Colon (tissue), 2 donors: ENCODE data around the gene RIBC2.
"Not testable (repeated sequence)": the region's sequence is repeated elsewhere in the genome, so short reads cannot be mapped to it uniquely, and the experiment has no call there.

ENCODE experiments used
- FAIRE-seq: peaks from 2 replicates; lab custom pipeline; 2012; peaks lifted over from hg19 to GRCh38; lab: Jason Lieb, UNC
- donor health status: control.
- donor health status: control.

Gene RIBC2, protein sequence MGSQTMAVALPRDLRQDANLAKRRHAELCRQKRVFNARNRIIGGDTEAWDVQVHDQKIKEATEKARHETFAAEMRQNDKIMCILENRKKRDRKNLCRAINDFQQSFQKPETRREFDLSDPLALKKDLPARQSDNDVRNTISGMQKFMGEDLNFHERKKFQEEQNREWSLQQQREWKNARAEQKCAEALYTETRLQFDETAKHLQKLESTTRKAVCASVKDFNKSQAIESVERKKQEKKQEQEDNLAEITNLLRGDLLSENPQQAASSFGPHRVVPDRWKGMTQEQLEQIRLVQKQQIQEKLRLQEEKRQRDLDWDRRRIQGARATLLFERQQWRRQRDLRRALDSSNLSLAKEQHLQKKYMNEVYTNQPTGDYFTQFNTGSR

DNA sequence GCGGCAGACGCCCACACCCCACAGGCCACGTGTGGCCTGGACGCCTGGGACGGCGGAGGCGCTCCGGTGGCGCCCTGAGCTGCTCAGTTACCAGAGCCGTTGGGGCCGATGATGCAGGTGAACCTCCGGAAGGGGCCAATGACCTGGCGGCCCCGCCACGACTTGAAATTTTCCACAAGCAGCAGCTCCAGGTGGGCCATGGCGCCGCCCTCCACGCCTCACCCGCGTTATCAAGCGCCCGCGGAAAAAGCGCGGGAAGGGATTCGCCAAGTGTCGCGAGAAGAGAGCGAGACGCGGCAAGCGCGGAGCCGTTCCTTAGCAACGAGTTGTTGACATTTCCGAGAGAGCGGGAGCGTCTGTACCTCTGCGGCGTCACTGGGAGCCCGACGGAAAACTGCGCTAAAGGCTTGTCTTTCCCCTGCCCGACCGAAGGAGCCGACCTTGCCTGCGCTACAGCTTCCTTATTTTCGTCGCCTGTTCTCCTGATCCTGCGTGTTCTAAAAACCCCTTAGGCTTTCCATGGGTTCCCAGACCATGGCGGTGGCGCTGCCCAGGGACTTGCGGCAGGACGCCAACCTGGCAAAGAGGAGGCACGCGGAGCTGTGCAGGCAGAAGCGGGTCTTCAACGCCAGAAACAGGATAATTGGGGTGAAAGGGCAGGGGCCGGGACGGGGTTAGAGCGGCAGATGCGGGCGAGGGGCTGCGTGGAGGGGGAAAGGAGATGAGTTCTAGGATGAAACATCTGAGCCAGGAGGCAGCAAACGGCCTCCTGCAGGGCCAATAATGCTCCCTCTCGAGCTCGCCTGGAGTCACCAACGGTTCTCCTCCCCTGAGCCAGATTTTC is at the start of gene RIBC2, which contains the start of gene SMC1B:
Gene RIBC2, plus strand, starts transcription at position 326 of the 844 bp plus-strand sequence. Its CDS starts 194 bp downstream, at position 520.
Gene SMC1B, minus strand, starts transcription at position 232 of the 844 bp plus-strand sequence. Its CDS starts 32 bp downstream, at position 200.
- FAIRE-seq, result no peak

- no peak for FAIRE-seq
Measured at GRCh38 chr22:45366713-45367112, 46.8 kb upstream of the RIBC2 start.

DNA sequence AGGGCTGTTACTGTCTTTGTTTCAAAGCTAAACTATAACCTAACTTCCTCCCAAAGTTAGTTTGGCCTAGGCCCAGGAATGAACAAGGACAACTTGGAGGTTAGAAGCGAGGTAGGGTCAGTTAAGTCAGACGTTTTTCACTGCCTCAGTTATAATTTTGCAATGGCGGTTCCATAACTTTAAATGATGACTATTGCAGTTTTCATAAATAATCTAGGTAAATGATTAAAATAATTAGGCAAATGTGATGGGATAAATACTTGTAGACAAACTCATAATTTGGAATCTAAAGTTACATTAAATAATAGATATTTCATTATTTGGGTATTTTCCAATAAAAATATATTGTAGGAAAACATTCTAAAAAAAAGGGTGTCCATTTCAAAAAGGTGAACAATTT is 39.9 kb upstream of the RIBC2 start:
- FAIRE-seq, result not testable (repeated sequence)

GRCh38 chr22:45376009-45376408 is 37.5 kb upstream of the RIBC2 start:
- FAIRE-seq, result no peak

DNA sequence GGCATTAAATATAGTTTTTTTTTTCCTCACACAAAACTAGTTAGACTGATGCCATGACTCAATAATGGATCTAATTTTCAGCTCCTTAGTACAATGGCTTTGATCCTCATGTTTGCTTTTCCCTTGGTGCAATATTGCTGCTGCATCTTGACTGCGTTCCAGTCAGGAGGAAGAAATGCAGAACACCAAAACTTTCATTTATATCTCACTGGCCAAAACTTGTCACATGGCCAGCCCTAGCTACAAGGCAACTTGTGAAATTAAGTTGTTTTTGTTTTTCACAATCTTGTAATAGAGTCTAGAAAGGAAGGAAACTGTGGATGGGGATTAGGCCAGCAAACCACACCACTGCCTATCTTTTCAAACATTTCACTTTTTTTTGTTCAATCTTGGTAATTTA is 36.8 kb upstream of the RIBC2 start:
- FAIRE-seq, result no peak

DNA sequence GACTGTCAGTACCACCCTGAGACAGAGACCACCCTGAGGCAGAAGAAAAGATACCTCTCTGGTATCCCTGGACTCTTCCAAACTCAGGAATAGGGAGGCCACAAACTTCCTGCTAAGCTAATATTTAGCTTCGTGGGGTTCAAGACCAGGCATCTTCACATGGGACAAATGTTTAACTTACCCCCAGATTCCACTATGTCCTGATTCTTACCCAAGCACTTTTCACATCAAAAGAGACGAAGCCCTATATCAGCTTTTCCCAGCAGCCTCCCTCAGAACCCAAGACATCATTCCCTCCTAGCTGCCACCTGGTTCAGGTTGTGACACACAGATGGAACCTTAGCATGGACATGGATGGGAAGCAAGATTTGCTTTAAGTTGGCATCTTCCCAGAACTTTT is 32.1 kb upstream of the RIBC2 start:
- FAIRE-seq, result no peak

DNA sequence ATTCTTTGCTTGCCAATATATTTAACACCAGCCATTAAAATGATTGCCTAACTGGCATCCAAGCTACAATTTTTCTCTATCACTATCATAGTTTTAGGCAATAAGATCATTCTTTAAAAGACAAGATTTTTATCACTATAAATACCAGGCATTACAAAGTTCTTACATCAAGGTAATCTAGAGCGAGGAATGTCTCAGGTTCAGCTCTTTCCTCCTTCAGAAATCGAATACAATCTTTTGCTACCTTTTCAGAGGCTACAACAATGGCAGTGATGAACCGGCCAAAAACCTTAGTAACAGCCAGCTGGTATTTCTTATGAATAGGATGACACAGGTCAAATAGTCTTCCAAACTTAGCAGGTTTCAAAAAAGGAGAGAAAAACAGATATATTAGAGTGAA is 23.9 kb upstream of the RIBC2 start:
- FAIRE-seq, result no peak

DNA sequence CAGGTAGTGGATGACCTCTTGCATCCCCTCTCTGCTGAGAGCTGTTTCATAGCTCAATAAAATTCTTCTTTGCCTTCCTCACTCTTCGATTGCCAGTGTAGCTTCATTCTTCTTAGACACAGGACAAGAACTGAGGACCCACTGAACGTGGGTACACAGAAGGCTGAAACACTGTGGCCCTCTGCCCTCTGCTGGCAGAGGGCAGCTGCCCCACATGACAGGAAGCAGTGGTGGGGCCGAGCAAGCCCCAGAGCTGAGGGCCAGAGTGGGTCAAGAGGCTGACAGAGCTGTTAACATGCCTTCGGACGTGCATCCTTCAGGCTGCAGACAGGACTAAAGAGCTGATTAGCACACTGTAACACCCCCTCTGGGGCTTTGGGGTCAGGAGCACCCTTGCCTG is 15.7 kb upstream of the RIBC2 start:
- no peak for FAIRE-seq

- no peak for FAIRE-seq
Measured at GRCh38 chr22:45398214-45398613, 15.3 kb upstream of the RIBC2 start.

DNA sequence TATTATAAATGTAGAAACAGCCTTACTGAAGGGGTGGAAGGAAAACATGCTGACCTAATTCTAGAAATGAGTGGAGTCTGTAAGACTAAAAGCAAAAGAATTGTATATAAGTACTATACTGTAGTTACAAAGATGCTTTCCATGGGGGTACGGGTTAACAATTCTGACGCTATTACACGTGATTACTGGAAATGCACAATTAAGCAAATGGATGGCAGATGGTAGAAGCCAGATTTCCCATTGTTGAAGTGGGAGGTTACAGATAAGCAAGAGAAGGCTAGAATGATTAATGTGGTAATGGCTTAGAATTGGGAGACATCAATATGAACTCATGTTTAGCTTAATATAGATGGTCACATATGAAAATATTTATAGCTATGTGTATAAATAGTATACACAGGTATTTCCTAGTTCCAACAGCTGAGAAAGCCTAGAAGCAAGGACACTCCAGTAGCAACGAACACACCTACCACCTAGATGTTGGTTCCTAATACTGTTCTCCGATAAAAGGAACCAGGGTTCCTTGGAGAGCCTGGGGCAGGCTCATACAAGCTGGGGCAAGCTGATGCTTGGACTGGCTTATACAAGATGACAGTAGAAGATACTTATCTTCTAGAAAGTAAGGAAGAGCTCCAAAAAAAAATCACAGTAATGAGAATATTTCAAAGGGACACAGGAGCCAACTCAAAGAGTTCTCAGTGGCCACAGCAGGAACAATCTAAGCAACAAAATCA is 13.6 kb upstream of the RIBC2 start:
- no peak for FAIRE-seq

DNA sequence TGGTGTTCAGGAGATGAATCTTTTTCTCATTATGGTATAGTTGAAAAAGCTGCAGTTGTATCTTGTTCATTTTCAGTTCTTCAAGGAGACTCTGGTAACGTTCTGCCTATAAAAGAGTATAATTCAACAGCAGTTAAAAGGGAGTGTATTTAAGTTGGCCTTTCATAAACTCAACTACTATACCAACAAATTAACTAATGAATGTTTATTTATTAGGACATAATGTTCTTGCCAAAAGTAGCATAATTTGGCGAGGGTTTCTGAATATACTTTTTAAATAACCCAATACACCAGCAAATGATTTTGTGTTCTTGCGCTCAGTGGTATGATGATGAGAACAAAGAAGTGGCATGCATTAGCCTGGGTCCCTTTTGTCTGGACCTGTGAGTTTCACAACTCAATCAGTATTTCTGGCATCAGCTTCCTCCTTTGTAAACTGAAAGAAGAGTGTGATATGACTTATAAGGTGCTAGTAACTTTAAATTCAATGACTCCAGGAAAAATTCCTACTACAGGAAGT is 11.0 kb upstream of the RIBC2 start:
- no peak for FAIRE-seq

DNA sequence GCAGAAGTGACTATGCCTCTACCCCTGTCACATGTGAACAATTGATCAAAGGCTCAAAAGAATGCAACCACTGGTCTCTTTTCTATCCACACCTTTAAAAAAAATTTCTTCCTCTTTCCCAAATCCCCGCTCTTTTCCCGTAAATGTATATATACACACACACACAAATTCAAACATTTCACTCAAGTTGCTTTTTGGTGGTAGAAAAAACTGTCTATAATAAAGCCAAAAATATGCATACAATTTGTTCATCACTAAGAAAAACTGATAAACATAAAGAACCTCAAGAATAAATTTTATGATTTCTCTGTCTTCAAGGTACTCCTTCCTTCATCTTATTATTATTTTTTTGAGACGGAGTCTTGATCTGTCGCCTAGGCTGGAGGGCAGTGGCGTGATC is 5.7 kb upstream of the RIBC2 start:
- FAIRE-seq, result no peak

GRCh38 chr22:45413013-45413367 is 503 bp upstream of the RIBC2 start:
- no peak for FAIRE-seq

DNA sequence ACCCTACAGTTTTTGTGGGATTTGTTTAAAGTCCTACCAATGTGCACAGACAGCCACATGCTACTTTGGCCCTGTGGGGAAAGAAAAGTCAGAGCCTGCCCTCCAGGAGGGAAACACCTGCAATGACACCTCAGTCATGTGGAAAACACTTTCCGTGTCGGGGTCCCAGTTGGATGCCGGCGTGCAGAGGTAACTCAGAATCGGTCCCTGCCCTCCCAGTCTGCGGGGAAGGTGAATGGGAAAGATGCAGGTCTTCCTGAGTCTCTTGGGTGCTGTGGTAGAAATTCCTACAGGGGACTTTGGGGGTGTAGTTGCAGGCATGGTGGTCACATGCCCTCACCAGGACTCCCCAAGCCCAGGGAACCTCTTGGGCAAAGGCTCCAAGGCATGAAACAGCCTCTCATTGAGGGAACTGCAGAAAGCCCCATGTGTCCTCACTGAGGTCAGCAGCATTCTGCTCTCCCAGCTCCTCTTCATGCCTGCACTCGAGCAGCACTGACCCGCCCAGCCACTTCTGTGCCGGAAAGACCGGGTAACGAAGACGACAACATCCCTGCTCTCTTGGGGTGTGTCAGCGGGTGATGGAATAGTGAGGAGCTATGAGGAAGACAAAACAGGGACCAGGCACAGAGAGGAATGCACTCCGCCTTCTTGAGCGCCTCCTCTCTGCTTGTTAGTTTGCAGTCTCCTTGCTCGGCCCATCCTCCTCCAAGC is 4.7 kb downstream of the RIBC2 start:
- no peak for FAIRE-seq

GRCh38 chr22:45418770-45419138 is 5.3 kb downstream of the RIBC2 start:
- no peak for FAIRE-seq

- no peak for FAIRE-seq
Measured at GRCh38 chr22:45420011-45420410, 6.5 kb downstream of the RIBC2 start.

DNA sequence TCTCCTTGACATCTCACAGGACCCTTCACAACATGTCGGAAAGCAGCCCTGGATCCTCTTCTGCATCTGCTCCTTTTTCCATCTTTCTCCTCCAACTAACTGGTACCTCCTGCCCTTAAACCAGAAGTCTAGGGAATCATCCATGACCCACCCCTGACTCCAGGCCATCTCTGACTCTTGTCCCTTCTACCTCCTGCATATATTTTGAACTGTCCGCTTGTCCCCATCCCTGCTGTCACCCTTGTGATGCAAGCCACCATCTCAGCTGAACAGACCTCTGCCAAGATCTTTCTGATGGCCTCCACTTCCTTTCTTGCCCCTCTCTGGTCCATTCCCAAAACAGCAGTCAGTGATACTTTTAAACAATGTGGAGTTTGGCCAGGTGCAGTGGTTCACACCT is 7.0 kb downstream of the RIBC2 start:
- no peak for FAIRE-seq

GRCh38 chr22:45421349-45422055 is 8.0 kb downstream of the RIBC2 start:
- no peak for FAIRE-seq

GRCh38 chr22:45422237-45422983 is 8.9 kb downstream of the RIBC2 start:
- no peak for FAIRE-seq

DNA sequence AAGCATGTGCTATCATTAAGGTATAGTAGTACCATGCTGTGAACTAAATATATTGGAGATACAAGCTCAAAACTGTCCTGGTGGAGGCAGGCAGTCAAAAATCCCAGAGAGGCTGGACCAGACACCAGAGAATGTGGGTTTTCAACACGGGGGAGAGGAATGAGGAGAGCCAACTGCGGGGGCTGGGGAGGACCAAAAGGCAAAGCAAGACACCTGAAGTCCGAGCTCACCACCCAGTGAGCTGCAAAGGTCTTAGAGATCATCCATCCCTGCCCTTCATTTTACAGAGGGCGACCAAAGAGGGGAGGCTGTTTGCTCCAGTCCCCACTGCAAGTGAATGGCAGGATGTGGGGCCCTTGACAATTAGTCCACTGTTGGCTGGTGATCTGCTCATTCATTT is 10.0 kb downstream of the RIBC2 start:
- no peak for FAIRE-seq
